HCT116 (cell line): Measurements from ENCODE around the gene METTL1.
"Not testable (repeated sequence)": the region's sequence is repeated elsewhere in the genome, so short reads cannot be mapped to it uniquely, and the experiment has no call there.

Experiments used
- CBX3 ChIP-seq: IDR thresholded peaks from 2 replicates; pipeline ENCODE4 v1.6.1; 2012; ENCODE audit warnings: low read depth
- CTCF ChIP-seq, 3 experiments: fragments of 200-600 bp in 1 of 3; sonication (generic) in 1 of 3; IDR thresholded peaks in 2 of 3; conservative IDR thresholded peaks in 1 of 3; 2 replicates each; pipeline ENCODE4 v1.5.1; 2012 to 2017; ENCODE audit warnings: low read depth in 2 of 3, low read length in 2 of 3, antibody characterized with exemption in 1 of 3, borderline replicate concordance in 1 of 3, control low read depth in 1 of 3, mild to moderate bottlenecking in 1 of 3, mixed read lengths in 1 of 3, mixed run types in 1 of 3, moderate library complexity in 1 of 3; ENCODE audit not compliant: insufficient read depth in 1 of 3
- EZH2 ChIP-seq: fragments of 200-600 bp; sonication (generic); IDR thresholded peaks from 2 replicates; pipeline ENCODE4 v1.6.1; 2017; ENCODE audit warnings: antibody characterized with exemption, mixed run types
- EZH2phosphoT487 ChIP-seq: fragments of 200-600 bp; IDR thresholded peaks from 2 replicates; pipeline ENCODE4 v1.6.1; 2018; ENCODE audit warnings: antibody characterized with exemption, borderline replicate concordance
- FOSL1 ChIP-seq: IDR thresholded peaks from 2 replicates; pipeline ENCODE4 v1.6.1; 2012; ENCODE audit warnings: low read depth
- JUND ChIP-seq: IDR thresholded peaks from 2 replicates; pipeline ENCODE4 v1.6.1; 2012
- MAX ChIP-seq: IDR thresholded peaks from 2 replicates; pipeline ENCODE4 v1.6.1; 2012
- POLR2A ChIP-seq: IDR thresholded peaks from 2 replicates; pipeline ENCODE4 v1.7.0; 2011; ENCODE audit warnings: borderline replicate concordance; ENCODE audit not compliant: insufficient read depth, insufficient read length; ENCODE audit errors: extremely low read depth
- SIN3A ChIP-seq: IDR thresholded peaks from 2 replicates; pipeline ENCODE4 v1.6.1; 2012; ENCODE audit warnings: low read depth
- YY1 ChIP-seq: IDR thresholded peaks from 2 replicates; pipeline ENCODE4 v1.6.1; 2011; ENCODE audit warnings: low read length, low read depth, moderate library complexity, mild to moderate bottlenecking; ENCODE audit not compliant: insufficient replicate concordance; ENCODE audit errors: extremely low read depth
- ZNF274 ChIP-seq: fragments of 200-500 bp; sonication (Bioruptor generic); IDR thresholded peaks from 2 replicates; pipeline ENCODE4 v1.6.1; 2014; ENCODE audit warnings: mild to moderate bottlenecking, low read depth, low read length, inconsistent platforms

GRCh38 chr12:57821015-57821414 lies 49.1 kb upstream of the METTL1 start:
- not testable (repeated sequence) for TF ChIP-seq FOSL1; EZH2; CTCF (IDR thresholded peaks at IDR 0.05 in 2 of 3, conservative IDR thresholded peaks at IDR 0.05 in 1 of 3; ENCODE audit: borderline replicate concordance in 1 of 3, insufficient read depth in 1 of 3, low read depth in 2 of 3, low read length in 2 of 3); EZH2phosphoT487; JUND; ZNF274; POLR2A; MAX; CBX3; YY1; SIN3A
